Activated T-cell treated with anti-CD3 and anti-CD28 coated beads for 48 hours (primary cell): Measurements from ENCODE around the gene PDE6A.

ENCODE experiments used
- DNase-seq: peaks from one replicate; pipeline ENCODE4 v3.0.0-alpha.2; 2020; ENCODE audit warnings: low read depth

PDE6A gene

DNA sequence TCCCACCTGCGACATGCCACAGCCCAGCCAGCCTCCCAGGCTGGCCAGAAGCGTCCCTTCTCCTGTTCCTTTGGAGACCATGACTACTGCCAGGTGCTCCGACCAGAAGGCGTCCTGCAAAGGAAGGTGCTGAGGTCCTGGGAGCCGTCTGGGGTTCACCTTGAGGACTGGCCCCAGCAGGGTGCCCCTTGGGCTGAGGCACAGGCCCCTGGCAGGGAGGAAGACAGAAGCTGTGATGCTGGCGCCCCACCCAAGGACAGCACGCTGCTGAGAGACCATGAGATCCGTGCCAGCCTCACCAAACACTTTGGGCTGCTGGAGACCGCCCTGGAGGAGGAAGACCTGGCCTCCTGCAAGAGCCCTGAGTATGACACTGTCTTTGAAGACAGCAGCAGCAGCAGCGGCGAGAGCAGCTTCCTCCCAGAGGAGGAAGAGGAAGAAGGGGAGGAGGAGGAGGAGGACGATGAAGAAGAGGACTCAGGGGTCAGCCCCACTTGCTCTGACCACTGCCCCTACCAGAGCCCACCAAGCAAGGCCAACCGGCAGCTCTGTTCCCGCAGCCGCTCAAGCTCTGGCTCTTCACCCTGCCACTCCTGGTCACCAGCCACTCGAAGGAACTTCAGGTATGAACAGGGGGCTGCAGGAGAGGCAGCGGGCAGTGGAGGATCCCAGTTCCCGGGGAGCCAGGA is 108.0 kb downstream of the PDE6A start:
- no peak for DNase-seq

DNA sequence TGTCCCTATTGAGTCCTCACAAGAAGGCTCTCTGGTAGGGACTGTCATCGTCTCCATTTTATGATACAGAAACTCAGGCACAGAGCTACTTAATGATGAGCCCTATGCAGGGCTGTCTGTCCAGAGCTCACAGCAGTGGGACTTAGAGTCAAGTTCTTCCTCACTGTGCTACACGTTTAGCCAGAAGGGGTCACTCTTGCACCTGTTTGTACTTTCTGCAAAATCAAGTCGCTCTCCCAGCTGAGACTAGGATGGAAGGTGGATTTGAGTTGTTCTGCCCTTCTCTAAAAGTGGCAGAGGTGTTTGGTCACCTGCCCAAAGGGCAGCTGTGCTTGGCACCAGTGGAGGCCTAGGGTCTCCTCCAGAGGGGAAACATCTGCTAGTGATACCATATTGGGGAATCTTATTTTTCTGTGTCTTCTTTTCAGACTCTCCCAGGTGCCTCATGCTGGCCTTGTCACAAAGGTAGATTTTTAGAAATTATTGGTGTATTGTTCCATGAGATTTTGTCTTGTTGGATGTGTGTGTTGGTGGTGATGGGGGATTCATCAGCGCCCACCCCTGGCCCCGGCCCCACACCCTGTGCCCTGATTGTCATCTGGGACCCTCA is 110.2 kb downstream of the PDE6A start:
- DNase-seq, result peak; percentile 29

DNA sequence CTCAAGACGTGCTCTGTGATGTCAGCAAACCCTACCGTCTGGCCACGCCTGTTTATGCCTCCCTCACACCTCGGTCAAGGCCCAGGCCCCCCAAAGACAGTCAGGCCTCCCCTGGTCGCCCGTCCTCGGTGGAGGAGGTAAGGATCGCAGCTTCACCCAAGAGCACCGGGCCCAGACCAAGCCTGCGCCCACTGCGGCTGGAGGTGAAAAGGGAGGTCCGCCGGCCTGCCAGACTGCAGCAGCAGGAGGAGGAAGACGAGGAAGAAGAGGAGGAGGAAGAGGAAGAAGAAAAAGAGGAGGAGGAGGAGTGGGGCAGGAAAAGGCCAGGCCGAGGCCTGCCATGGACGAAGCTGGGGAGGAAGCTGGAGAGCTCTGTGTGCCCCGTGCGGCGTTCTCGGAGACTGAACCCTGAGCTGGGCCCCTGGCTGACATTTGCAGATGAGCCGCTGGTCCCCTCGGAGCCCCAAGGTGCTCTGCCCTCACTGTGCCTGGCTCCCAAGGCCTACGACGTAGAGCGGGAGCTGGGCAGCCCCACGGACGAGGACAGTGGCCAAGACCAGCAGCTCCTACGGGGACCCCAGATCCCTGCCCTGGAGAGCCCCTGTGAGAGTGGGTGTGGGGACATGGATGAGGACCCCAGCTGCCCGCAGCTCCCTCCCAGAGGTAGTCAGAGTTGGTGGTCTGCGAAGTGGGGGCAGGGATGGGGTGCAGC is 111.3 kb downstream of the PDE6A start:
- DNase-seq, result no peak

DNA sequence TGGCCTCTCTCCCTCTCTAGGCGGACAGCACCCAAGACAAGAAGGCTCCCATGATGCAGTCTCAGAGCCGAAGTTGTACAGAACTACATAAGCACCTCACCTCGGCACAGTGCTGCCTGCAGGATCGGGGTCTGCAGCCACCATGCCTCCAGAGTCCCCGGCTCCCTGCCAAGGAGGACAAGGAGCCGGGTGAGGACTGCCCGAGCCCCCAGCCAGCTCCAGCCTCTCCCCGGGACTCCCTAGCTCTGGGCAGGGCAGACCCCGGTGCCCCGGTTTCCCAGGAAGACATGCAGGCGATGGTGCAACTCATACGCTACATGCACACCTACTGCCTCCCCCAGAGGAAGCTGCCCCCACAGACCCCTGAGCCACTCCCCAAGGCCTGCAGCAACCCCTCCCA is 112.0 kb downstream of the PDE6A start:
- DNase-seq, result no peak

DNA sequence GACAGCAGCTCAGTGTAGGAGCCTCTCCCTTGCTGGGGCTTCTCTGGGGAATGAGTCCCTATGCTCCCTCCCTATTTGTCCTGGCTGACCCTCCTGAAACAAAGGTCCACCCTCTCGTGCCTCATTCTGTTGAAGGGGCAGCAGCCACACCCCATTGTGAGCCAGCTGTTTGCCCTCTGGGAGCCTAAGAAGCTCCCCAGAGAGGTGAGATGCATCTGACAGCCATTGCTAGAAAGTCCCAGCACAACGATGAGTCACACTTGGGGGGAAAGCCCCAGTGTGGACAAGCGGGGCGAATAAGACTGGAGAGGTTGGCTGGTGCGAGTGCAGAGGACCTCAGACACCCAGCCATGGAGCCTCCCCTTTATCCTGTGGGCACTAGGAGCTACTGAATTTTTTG is 113.1 kb downstream of the PDE6A start:
- DNase-seq, result peak; percentile 30

DNA sequence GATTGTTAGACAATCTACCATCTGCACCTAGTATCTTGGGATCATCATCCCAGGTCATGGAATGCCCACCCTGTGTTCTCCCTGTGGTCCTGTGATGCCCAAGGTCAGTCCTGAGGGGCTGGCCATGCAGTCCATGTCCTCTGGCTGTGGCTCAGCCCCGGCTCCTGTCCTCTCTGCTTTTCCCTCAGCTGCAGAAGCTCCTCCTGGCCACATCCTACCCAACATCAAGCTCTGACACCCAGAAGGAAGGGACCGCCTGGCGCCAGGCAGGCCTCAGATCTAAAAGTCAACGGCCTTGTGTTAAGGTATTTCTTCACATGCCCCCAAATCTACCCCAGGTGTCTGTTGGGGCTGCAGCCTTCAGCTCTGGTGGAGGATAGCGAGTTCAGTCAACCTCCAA is 114.0 kb downstream of the PDE6A start:
- no peak for DNase-seq

DNA sequence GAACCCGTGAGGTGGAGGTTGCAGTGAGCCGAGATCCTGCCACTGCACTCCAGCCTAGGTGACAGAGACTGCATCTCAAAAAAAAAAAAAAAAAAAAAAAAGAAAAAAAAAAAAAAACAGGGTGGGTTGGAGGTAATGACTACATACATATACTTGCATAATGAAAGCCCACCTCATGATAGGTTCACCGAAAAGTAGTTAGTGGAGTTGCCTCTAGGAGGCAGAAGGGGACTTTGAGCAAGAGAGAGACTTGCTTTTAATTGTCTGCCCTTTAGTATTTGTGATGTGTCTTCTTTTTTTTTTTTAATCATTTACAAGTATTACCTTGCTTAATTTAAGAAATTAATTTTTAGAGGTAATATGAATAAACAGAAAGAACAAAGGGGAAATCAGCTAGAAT is 114.6 kb downstream of the PDE6A start:
- no peak for DNase-seq

DNA sequence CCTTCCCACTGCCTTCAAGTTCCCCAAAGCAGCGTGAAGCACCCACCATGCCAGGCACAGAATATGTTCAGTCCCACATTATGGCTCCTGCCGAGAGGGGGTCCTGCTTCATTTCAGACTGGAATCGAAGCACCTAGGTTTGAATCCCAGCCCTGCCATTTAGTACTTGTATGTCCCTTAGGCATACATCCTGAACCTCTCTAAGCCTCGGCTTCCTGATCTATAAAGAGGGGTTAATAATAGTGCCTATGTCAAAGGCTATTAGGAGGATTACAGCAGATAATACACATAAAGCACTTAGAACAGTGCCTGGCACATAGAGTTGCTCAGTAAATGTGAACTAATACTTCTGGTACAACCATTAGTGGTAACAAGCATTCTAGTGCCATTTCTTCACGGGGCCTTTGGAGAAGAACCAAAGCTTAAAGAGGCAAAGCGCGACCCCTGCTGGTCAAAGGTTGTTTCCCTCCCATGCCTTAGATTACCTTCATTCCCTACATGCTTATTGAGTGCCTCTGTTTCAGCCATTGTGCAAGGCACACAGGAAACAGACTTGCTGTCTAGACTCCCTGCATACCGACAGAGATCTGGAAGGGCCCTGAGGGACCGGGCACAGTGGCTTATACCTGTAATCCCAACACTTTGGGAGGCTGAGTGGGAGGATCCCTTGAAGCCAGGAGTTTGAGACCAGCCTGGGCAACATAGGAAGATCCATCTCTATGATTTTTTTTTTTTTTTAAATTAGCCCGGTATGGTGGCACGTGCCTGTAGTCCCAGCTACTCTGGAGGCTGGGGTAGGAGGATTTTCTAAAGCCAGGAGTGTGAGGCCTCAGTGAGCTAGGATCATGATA is 116.2 kb downstream of the PDE6A start:
- DNase-seq, result peak; percentile 69

DNA sequence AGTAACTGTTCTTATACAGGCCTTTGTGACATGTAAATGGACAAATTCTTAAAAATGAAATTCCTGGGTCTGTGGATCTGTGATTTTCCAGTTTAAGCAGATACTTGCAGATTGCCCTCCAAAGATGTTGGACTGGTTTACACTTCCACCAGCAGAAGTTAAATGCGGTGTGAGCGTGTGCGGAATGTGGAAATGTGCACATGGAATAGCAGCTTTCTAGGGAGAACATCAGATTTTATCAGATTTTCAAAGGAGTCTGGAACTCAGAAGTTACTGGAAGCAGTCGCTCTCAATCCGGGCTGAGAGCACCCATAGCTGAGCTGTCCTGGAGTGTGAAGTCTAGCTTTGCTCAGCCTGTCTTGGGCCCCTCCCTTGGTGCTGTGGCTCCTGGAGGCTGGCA is 117.0 kb downstream of the PDE6A start:
- no peak for DNase-seq

DNA sequence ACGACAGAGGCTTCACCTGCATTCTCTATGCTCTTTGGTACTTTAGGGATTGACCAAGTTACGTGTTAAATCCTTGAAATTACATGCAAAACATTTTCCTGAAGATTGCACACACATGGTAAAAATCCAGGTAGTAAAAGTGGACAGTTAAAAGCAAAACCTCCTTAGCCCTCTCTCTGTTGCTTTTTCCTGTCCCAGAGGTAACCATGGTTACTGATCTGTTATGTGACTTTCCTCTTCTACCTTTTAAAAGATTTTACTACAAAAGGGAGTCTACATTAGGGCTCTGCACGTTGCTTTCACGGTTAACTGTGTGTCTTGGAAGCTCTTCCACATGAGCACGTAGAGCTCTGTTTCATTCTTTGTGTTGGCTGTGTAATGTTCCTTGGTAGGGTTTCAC is 117.5 kb downstream of the PDE6A start:
- no peak for DNase-seq

DNA sequence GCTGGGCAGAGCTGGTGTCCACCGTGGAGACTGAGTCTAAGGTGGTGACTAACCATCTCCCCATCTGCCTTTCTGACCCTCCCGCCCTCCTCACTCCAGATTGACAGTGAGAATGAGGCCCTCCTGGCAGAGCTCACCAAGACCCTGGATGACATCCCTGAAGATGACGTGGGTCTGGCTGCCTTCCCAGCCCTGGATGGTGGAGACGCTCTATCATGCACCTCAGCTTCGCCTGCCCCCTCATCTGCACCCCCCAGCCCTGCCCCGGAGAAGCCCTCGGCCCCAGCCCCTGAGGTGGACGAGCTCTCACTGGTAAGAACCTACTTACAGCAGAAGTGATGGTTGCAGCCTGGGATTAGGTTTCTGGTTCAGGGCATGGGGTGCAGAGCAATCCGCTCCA is 118.0 kb downstream of the PDE6A start:
- DNase-seq, result no peak

DNA sequence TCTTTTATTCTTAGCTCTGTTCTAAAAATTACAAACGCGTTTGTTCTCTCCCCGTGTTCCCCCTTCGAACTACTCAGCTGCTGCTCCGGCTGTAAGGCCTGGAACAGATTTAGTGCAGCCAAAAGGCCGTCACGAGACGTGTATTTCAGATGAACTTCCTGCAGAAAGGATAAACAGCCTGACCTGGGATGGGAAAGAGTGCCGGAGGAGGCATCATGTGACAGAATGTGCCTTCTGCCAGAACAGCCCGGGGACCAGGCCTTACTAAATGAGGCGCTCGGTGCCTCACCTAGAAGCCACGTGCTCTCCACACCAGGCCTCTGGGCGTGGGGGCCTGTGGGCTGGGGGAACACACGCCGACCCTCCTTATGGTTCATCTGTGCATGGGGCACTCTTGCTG is 119.7 kb downstream of the PDE6A start:
- no peak for DNase-seq

DNA sequence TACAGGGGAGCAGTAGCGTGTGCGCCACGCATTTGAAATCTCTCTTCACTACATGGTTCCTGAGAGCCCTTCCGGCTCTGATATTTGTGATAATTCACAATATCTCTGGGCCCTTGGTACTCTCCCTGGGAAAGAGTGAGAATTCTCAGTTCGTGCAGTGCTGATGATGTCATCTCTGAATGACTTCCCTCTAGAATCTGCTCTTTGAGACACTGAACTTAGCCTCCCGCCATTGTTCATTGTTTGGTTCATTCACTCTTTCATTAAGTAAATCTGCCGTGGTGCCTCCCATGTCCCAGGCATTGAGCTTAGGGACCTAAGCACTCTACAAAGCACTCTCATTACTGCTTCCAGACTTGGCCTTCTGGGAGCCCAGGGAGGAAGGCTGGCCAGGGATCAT is 120.5 kb downstream of the PDE6A start:
- DNase-seq, result no peak

DNA sequence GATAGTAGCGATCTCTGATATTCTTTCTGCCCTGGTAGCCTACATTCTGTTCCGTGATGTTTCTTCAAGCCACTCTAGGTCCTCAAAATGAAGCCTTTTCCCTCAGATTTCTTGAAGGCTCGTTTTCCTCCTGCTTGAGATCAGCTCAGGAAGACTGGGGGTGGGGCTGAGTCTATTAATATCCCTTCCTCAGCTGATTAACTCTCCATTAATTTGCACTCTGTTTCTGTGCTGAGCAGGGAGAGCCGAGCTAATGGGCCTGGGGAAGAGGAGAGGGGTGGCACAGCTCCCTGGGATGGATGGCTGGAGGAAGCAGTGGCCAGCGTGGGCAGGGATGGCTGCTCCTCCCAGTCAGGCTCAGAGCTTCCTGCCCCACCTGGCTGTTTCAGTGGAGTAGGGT is 121.2 kb downstream of the PDE6A start:
- DNase-seq, result no peak

DNA sequence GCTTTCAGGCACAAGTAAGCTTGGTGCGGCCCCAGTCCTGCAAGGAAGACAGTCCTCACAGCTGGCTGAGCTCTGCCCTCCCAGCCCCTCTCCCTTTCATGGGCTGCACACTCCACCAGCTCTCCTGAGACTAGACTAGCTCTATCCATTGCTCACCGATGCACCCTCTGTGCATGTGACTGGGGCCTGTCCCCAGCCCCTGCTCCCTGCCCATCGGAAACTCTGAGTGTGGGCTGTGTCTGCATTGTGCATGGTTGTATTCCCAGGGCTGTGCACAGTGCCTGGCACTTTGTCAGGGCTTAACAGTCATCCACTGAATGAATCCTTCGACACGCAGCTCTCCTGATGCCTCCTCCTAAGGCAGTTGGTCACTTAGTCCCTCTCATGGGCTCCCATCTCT is 122.3 kb downstream of the PDE6A start:
- DNase-seq, result no peak

DNA sequence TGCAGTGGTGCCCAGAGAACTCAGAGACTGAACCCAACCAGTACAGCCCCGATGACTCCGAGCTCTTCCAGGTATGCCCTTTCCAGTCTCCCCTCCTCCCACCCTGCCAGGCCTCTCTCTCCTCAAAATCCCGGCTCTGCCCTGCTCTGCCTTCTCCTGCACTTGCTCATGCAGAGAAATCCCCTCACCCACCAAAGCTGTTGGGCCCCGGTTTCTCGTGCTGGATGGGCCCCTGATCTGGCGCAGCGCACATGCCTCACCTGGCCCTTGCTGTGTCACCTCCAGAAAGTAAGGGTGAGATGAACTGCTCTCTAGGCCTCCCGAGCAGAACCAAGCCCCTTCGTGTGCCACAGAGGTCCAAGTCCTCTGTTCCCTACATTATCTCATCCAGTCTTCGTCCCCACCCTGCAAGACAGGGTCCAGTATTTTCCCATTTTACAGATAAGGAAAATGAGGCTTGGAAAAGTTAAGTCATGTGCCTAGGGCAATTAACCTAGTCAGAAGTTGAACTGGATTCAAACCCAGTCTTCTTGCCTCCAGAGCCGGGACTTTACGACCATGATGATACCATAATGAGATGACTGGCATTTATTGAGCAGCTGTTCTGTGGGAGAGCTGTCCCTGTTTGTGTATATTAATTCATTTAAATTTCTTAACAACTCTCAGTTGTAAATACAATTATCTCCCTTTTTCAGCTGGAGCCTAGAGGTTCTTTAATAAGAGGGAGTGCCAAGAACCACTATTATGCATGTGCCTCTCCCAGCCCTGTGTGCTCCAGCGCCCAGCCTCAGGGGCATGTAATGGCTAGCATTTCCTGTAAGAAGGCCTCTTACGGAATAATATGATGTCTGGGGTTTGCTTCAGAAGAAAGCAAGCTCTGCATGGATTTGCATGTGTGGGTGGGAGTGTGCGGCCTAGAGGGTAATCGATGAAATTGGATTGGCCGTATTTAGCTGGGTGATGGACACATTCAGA is 123.8 kb downstream of the PDE6A start:
- no peak for DNase-seq

DNA sequence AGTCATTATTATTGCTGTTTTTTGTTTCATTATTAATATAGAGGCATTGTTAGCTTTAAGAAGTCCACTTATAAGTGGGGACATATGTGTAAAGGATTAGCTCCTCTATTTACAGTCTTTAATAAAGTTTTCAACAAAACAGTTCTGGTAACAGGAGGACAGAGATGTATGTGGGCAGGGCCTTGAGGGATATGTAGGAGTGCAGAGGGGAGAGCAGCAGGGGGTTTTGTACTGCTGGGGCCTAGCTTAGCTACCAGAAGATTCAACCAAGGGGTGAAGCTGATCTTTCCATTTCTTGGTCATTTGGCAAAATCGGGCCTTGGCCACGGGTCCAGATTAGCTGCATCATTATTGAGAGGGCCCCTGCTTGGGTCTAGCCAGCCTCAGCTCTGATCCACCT is 124.6 kb downstream of the PDE6A start:
- no peak for DNase-seq

DNA sequence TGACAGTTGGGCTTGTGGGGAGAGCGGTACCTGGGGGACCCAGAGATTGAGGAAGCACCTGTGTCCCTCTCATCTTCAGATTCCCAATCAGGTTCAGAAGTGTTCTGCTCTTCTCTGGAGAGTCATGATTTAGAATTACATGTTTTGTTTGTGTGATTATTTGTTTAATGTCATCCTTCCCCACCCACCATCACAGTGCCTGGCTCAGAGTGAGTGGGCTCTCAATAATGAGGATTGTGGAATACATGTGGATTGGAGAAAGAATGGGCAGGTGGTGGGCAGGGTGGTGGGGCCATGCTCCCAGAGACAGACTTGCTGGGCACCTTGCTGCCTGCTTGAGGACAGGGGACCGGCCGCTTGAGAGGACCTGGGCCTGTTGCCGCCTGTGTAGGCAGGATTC is 126.5 kb downstream of the PDE6A start:
- no peak for DNase-seq

DNA sequence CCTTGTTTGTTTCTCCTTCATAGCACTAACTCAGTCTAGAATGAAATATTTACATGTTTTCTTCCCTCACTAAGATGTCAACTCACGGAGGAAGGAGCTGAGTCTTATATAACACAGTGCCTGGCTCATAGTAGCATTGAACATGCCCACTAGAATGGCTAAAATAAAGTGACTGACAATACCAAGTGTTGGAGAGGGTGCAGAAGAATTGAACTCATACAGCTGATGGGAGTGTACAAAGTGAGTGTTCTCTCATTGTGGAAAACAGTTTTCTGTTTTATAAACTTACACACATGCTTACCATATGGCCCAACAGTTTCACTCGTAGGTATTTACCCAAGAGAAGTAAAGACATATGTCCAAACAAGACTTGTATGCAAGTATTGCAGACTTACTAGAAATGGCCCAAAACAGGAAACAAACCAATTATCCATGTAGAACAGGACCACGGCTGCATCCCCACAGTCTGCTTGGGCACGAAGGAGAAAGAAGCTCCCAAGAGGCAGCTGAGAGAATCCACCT is 127.0 kb downstream of the PDE6A start:
- DNase-seq, result no peak

DNA sequence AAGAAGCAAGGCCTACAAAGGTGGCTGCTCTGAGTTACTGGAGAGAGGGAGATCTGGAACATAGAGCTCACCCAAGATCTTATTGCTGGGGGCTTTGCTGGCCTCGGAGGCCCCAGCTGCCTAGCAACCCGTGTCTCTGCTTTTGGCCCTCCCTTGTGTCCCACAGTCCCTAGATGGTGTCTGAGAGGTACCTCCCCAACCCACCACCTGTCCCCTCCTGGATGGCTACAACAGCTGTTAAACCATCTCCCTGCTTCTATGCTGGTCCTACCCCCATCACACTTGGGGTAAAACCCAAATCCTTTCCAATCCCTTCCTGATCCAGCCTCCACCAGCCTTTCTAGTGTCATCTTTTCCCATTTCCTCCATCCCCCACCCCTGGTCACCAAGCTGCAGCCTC is 127.9 kb downstream of the PDE6A start:
- no peak for DNase-seq

DNA sequence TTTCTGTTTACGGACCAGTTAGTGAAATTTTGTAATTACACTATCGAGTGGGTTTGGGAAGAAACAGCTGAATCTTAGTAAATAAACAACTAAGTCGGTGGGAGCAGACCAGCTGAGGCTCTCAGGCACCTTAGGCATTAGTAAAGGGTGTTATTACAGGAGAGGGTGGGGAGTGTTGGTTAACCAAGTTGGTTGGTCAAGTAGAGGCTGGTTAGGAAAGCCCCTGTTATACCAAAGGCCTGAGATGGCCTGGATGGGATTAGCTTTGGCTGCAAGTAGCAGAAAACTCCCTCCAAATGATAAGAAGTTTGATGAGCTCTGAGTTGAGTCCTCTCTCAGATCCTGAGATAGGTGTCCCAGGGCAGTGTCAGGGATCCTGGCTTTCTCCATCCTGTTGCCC is 133.1 kb downstream of the PDE6A start:
- no peak for DNase-seq
